Left forelimb (tissue), 1 donor: ENCODE results near the gene CDCA4.
"Not testable (repeated sequence)": the region's sequence is repeated elsewhere in the genome, so short reads cannot be mapped to it uniquely, and the experiment has no call there.

ENCODE experiments used
- DNase-seq: peaks from one replicate; pipeline ENCODE4 v3.0.0-alpha.2; 2018; ENCODE audit warnings: low spot score

CDCA4 gene

DNA sequence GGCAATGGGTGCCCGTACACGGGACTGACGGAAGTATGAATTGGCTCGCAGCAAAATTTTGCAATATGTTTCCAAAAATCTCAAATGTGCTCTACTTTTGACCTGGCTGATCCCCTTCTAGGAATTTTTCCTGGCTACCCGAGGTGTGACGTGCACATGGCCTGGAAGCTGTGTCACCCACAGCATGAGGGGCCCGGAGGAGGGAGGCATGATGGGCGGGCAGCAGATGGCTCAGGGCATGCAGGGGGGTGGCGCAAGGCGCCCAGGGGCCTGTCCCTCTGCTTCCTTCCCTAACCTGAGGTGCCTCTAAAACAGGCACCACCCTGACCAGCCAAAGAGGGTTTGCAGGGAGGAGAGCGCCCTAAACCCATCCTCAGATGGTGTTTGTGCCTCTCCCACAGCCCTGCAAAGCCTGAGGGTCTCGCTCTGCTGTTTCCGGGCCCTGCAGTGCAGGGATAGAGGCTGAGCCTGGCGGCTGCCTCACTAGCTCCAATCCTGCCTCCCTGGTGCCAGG, 37.7 kb upstream of the CDCA4 start:
- no peak for DNase-seq

DNA sequence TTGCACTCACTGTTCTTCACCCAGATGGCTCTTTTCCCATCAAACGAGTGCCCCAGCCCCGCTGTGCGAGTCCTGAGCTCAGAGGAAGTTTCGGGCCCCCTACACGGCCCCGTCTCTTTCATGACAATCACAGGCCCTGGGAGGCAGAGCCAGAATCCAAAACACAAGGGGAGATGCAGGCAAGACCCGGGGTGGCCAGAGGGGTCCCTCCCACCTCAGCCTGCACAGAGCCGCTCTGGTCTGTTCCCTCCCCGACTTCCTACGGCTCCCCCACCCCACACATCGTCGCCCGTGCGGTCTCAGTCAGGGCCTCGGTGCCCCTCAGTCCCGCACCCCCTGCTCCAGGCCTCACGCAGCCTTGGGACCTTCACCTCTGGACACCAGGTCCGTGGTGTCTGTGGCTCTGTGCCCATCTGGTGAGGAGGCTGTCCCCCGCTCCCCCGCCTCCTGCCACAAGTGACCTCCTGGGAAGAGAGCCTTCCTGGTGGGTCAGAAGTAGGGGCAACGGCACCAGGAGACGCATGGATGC, 35.5 kb upstream of the CDCA4 start:
- DNase-seq, result no peak

DNA sequence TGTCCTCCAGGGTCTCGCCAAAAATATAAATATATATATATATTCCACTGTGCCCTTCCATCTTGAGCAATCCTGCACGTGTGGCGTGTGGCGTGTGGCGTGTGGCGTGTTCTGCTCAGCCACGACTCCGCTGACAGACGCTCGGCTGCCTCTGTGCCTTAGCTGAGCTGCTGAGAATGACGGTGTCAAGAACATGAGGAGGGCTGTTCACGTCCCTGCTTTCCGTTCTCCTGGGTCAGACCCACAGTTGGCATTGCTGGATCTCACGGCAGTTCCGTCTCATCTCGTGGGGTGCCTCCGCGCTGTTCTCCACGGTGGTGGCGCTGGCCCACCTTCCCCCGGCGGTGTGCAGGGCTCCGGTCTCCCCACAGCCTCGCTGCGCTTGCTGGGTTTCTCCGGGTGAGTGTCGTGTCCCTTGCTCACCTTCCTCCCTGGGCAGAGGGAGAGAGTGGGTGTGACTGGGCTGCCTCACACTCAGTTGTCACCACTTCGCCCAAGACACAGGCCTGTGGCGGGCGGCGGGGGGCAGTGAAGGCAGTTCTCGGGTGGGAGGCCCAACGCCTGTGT, 34.9 kb upstream of the CDCA4 start:
- no peak for DNase-seq

DNA sequence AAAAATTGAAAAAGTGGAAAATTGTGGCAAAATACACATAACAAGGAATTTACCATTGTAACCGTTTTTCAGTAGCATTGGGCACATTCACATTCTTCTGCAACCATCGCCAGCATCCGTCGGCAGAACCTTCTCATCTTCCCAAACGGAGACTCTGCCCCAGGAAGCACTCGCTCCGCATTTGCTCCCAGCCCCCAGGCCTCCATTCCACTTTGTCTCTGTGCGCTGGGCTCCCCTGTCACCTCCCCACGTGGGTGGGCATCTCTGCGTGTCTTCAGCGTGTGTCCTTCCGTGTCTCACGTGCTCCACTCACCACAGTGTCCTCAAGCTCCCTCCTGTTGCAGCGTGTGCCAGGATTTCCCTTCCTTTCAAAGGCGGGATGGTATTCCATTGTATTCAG, 34.5 kb upstream of the CDCA4 start:
- DNase-seq, result no peak

DNA sequence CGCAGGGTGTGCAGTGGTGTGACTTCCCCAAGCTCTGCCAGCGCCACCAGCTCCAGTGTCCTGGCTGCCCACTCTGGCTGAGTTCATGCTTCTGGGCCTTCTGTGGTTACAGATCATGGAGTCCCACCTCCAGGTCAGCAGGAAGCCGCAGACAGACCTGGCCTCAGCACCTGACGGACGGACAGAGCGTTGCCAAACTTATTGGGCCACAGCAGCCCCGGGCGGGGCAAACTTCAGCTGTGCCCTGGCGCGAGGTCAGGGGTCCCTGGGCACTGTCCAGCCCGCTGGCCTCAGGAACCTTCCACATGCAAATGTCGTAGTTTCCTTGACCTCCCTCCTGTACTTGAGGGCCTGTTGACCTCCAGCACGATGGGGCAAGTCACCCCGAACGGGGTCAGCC, 33.1 kb upstream of the CDCA4 start:
- no peak for DNase-seq

DNA sequence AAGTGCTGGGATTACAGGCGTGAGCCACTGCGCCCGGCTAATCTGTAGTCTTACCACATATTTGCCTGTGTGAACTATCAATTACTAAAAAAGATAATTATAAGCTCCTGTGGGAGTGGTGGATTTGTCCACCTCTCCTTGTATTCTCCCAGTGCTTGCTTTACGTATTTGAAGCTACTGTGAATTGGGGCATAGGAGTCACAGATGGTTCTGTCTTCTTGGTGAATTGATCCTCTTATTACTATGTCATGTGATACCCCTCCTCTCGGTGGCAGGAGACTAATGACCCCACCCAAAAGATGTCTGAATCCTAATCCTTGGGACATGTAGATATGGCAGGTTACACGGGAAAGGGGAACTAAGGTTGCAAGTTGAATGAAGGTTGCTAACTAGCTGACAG, 32.5 kb upstream of the CDCA4 start:
- no peak for DNase-seq

DNA sequence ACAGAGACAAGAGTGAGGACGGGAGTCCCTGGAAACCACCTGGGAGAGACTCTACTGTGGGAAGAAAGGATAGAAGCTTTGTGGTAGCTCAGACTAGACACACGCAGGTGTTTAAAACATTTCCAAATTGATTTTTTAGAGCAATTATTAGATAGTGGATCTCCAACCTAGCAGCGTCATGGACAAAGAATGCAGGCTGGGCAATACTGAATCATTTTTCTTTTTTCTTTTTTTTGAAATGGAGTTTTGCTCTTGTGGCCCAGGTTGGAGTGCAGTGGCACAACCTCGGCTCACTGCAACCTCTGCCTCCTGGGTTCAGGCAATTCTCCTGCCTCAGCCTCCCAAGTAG, 31.2 kb upstream of the CDCA4 start:
- DNase-seq, result no peak

DNA sequence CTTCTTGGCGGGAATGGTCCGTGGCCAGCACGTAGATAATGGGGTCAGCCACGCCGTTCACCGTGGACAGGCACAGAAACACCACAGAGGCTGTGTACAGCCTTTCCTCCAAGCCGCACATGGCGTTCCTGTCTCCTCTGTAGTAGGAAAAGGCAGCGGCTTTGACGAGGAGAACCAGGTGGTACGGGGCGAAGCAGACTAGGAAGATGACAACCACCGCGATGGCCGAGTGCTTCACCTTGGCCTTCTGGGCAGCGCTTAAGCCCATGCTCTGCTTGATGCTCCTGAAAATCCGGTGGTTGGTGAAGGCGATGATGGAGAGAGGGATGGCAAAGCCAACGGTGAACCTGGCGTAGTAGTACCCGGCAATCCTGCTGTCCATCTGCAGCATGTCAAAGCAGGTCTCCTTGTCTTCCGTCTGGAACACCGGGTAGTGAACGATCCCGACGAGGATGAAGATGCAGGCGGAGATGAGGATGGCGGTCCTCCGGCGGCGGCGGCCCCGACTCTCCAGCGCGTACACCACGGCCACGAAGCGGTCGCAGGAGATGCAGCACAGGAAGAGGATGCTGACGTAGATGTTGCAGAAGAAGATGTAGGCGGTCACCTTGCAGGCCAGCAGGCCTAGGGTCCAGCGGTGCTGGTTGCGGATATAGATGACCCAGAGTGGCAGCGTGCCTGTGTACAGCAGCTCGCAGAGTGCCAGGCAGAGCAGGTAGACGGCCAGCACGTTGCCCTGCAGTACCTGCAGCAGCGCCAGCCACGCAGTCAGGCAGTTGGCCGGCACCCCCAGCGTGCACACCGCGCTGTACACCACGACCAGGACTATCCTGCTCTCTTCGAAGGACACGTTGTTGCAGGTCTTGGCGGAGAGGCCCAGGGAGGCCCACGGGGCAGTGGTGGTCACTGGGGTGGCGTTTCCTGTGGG, 30.6 kb upstream of the CDCA4 start:
- no peak for DNase-seq

DNA sequence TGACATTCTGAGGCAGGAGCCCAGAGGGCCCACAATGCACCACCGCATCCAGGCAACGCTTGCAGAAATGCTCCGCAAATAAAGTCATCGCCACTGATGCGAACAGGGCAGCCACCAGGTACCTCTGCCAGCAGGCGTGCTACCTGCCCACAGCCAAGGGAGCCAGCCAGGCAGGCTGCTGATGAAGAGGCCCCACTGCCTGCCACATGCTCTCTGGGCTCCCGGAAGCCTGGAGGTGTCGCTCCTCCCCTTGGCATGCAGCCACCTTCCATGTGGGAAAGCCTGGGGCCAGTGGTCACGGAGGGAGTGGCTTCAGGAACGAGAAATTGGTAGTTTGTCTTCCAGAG, 29.6 kb upstream of the CDCA4 start:
- DNase-seq, result no peak

DNA sequence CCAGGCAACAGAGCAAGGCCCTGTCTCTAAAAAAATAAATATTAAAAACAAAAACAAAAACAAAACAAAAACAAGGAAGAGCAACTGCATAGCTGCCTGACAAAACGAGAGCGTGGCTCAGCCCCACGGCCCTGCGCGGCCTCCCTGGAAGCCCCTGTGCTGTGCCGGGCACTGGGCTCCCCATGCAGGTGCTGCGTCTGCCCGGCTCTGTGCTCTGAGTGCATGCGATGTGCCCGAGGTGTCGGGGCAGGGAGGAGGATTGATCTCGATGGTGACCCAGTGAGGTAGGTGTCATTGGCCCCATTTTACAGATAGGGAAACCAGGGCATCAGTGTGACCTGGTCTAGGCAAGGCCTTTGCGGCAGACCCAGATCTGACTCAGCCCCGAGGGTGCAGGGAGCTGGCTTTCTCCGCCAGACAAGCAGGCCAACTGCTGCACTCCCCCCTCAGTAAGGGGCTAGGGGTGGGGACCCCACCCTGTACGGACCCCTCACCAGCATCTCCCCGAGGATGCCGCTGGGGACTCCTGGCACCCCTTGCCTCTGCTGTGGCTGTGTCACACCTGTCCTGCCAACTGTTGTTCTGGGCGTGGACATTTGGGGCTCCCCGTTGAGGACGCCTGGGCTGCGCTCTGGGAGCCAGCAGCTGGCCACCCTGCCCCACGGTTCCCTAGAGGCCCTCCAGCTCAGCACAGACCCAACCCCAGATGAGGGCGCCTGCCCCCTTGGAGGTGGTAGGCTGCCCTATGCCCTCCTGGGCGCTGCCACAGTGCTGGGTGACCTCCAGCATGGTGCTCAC, 29.1 kb upstream of the CDCA4 start:
- no peak for DNase-seq

DNA sequence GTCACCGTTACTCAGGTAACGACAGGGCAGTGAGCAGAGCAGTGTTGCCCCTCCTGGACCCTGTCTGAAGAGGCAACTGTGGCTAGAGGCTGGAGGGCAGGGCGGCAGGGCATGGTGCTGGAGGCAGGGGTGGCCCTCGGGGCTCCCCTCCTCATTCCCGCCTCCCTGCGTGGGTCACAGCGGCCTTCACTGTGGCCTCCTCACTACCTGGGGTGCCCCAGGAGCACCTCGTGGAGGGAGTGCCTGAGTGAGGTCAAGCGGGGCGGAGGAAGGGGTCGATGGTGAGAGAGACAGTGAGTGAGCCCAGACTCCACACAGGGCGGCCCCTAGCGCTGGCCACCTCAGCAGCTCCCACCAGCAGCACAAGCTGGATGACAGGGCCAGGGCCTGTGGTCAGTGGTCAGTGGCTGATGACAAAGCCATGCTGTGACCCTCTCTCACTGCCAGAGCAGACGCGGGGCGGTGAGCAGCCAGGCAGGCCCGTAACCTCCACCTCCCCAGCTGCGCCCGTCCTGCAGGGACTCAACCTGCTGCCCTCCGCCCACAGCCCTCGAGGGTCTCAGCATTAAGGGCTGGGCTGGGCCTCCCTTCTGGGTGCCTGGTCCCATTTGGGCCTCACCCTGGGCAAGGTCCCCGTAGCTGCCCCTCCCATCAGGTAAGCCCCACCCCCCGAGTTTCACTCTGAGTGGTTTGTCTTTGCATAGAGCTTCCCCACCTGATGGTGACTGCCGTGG, 26.6 kb upstream of the CDCA4 start:
- no peak for DNase-seq

DNA sequence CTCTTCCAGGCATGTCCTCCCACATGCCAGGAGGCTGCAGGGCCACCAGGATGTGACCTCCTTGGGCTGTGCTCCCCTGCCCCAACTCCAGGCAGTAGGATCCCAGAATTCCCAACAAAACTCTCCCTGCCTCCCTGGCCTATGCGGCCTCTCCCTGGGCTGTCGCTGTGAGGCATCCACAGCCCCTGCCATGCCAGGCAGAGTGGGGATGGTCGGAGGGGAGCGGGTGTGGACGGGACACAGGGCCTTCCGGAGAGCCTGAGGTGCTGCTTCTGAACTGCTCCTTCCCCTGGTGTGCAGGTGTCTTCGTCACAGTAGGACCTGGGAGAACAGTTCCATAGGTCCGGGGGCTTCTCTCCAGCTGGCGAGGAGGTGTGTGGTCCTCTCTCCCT, 26.0 kb upstream of the CDCA4 start:
- DNase-seq, result no peak

DNA sequence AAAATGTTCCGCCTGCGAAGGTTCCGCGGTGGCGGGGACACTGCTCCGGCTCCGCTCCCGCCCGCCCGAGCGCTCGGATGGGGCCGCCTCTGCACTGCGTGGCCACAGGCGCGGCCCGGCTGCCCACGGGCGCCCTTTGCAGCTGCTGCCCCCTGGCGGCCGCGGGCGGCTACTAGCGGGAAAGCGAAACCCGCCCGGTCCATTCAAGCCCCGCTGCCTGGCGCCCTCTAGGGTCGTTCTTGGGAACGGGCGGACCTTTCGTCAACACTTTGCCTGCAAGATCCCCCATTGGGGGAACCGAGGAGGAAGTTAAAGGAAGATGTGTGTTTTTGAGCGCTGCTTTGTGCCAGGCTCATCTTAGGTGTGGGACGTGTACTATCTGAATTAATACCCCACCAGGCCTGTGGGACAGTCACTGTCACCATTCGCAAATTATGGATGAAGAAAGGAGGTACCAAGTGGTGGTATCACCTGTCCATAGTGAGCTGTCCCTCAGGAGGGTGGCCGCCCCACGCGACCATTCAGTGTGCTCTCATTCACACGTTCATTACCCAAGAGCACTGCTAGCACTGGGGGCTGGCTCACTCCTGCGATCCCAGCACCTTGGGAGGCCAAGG, 24.9 kb upstream of the CDCA4 start:
- DNase-seq, result peak; percentile 95

DNA sequence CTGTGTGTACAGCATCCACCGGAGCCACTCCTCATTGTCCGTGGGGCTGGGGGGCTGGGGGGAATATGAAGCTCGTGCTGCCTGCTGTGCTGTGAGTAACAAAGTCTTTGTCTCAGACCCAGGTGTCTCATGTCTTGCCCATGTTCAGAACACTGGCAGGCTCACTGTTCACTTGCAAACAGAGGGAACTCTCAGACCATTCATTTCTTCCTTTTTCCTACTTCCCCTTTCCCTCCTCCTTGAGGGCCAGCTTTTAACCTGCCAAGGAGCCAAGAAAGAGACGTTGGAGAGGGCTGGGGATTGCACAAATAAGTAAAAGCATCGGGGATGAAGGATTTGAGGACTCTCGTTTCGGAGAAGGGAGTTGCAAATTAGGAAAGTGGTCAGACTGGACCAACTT, 22.8 kb upstream of the CDCA4 start:
- DNase-seq, result no peak

DNA sequence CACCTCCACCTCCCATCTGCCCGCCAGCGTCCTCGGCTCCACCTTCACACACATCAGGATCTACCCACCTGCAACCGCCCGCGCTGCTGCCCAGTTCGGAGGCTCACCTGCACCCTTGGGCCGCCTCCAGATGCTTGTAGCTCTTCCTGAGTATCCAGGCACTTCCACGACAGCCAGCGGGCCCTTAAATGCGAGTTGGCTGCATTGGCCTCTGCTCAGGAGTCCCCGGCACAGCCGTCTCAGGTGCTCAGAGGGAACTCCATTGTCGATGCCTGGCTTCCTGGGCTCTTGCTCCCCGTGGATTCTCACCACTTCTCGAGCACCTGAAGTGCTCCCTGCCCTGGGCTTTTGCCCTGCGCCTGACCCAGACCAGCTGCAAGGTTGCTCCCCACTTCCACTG, 21.9 kb upstream of the CDCA4 start:
- DNase-seq, result no peak

DNA sequence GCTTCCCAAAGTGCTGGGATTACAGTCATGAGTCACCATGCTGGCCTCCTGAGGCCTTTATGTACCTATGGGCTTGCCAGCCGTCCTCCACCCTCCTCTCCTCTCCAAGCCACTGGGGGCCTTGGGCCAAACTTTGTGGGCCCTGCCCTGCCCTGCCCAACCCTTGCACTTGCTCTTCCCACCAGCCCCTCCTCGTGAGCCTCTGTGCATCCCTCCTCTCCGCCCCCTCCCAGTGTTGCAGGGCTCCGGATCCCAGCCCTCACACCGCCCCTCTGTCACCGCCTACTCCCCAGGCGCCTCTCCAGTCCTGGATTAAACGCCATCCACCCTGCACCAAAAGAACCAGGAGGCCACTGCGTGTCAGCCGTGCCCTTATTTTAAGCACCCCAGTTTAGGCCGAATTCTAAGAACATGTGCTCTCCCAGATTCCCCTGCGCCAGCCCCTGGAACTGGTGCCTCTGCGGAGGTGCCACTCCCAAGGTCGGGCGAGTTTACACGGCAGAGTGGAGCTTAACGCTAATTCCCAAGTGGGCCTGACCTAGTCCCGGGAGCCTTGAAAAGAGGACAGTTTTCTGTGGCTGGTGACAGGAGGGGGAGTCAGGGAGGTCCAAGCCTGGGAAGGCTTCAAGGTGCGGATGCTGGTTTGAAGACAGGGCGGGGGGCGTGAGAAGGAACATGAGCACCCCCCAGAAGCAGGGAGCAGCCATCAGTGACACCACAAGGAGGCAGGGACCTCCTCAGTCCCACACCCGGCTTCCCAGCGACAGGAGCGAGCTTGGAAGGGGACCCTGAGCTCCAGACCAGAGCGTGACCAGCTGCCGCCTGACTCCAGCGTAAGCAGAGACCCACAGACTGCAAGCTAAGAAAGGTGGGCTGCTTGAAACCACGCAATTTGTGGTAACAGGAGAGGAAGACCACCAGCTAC, 21.2 kb upstream of the CDCA4 start:
- DNase-seq, result no peak

DNA sequence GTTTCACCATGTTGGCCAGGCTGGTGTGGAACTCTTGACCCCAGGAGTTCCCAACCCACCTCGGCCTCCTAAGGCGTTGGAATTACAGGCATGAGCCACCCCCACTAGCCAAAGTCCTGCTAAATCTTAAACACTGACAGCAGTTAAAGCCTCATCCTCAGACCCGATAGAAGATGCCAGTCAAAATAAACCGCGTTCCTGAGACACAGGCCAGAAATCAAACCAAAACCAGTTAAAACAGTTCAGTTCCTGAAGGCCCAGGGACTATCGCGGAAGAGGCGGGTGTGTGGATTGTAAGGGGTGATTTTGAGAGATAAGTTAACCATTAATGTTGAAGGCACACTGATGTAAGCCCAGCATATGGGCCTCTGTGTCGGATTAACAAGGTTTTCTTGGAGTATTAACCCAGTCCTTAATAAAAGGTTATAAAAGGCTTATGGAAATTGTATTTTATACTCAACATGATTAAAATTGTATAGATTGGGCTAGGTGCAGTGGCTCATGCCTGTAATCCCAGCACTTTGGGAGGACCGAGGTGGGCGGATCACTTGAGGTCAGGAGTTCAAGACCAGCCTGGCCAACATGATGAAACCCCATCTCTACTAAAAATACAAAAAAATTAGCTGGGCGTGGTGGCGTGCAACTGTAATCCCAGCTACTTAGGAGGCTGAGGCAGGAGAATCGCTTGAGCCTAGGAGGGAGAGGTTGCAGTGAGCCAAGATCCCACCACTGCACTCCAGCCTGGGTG, 18.7 kb upstream of the CDCA4 start:
- DNase-seq, result no peak

DNA sequence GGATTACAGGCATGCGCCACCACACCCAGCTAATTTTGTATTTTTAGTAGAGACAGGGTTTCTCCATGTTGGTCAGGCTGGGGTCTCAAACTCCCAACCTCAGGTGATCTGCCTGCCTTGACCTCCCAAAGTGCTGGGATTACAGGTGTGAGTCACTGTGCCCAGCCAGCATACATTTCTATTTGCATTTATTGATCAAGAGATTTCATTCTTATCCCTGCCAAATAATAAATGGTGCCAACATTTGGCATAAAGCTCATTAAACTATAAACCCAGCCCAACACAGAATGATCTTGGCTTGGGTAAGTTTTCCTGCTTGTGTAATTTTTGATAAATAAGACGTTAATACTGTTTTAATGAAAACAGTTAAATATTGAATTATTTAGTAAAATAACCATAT, 14.7 kb upstream of the CDCA4 start:
- DNase-seq, result not testable (repeated sequence)

DNA sequence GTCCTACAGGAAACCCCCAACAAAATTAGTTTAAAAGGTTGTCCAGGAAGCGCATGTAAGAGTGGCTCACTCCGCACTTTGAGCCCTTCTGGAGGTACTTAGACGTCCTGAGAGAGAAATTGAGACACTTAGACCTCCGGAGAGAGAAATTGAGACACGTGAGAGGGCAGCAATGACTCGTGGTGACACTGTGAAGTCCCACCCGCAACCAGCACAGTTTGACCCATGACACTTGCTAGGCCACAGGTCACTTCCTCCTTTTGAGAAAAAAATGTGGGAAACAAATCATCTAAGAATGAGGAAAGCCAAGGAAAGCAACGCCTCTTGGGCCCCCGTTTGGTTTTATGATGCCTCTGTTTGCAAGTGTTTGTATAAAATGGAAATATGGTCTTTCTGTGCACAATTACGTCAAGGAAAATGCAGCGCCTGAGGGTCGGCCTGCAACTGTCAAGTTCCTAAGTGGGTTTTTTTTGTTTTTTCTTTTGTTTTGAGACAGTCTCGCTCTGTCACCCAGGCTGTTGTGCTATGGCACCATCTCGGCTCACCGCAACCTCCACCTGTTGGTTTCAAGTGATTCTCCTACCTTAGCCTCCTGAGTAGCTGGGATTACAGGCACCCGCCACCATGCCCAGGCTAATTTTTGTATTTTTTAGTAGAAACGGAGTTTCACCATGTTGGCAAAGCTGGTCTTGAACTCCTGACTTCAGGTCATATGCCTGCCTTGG, 13.6 kb upstream of the CDCA4 start:
- DNase-seq, result no peak
